ENCODE data around the gene PRR3.

PRR3 gene

GRCh38 chr6:30542915-30543314 is 14.2 kb upstream of the PRR3 start:
- Histone ChIP-seq H3K36me3 (ENCODE audit: control insufficient read depth, insufficient read depth, low read length) (peaks cover 5% of the 10 kb centered on the region), H3K9ac (ENCODE audit: low read depth, low read length) (no peak overlapping the region), H3K4me1 (ENCODE audit: control insufficient read depth, insufficient read depth, low read length) (no peaks in the 10 kb centered on the region), H3K9me3 (ENCODE audit: control insufficient read depth, insufficient read depth, low read length) (no peaks in the 10 kb centered on the region), H3K4me3 (ENCODE audit: low read depth, low read length) (no peak overlapping the region), H3K27me3 (ENCODE audit: control insufficient read depth, insufficient read depth, low read length) (peaks cover 2% of the 10 kb centered on the region)

- H3K9ac ChIP-seq (ENCODE audit: low read depth, low read length): no peak overlapping the region
- no peaks in the 10 kb centered on the region for H3K9me3 ChIP-seq (ENCODE audit: control insufficient read depth, insufficient read depth, low read length)
- peaks cover 10% of the 10 kb centered on the region for H3K36me3 ChIP-seq (ENCODE audit: control insufficient read depth, insufficient read depth, low read length)
- no peak overlapping the region for H3K4me3 ChIP-seq (ENCODE audit: low read depth, low read length)
- peaks cover 2% of the 10 kb centered on the region for H3K27me3 ChIP-seq (ENCODE audit: control insufficient read depth, insufficient read depth, low read length)
- no peaks in the 10 kb centered on the region for H3K4me1 ChIP-seq (ENCODE audit: control insufficient read depth, insufficient read depth, low read length)
Observed at GRCh38 chr6:30543821-30544220, 13.3 kb upstream of the PRR3 start.

- Histone ChIP-seq H3K27me3 (ENCODE audit: control insufficient read depth, insufficient read depth, low read length) (peaks cover 2% of the 10 kb centered on the region), H3K4me1 (ENCODE audit: control insufficient read depth, insufficient read depth, low read length) (no peaks in the 10 kb centered on the region), H3K36me3 (ENCODE audit: control insufficient read depth, insufficient read depth, low read length) (peaks cover 10% of the 10 kb centered on the region), H3K9me3 (ENCODE audit: control insufficient read depth, insufficient read depth, low read length) (no peaks in the 10 kb centered on the region), H3K4me3 (ENCODE audit: low read depth, low read length) (no peak overlapping the region), H3K9ac (ENCODE audit: low read depth, low read length) (no peak overlapping the region)
Observed at GRCh38 chr6:30544666-30545272, 12.3 kb upstream of the PRR3 start.

- Histone ChIP-seq H3K4me3 (ENCODE audit: low read depth, low read length) (no peak overlapping the region), H3K27me3 (ENCODE audit: control insufficient read depth, insufficient read depth, low read length) (peaks cover 2% of the 10 kb centered on the region), H3K36me3 (ENCODE audit: control insufficient read depth, insufficient read depth, low read length) (peaks cover 29% of the 10 kb centered on the region), H3K4me1 (ENCODE audit: control insufficient read depth, insufficient read depth, low read length) (no peaks in the 10 kb centered on the region), H3K9me3 (ENCODE audit: control insufficient read depth, insufficient read depth, low read length) (no peaks in the 10 kb centered on the region), H3K9ac (ENCODE audit: low read depth, low read length) (no peak overlapping the region)
Observed at GRCh38 chr6:30547454-30547853, 9.6 kb upstream of the PRR3 start.

- Histone ChIP-seq H3K9ac (ENCODE audit: low read depth, low read length) (no peak overlapping the region), H3K9me3 (ENCODE audit: control insufficient read depth, insufficient read depth, low read length) (no peaks in the 10 kb centered on the region), H3K4me1 (ENCODE audit: control insufficient read depth, insufficient read depth, low read length) (no peaks in the 10 kb centered on the region), H3K27me3 (ENCODE audit: control insufficient read depth, insufficient read depth, low read length) (no peaks in the 10 kb centered on the region), H3K36me3 (ENCODE audit: control insufficient read depth, insufficient read depth, low read length) (peaks cover 38% of the 10 kb centered on the region), H3K4me3 (ENCODE audit: low read depth, low read length) (no peak overlapping the region)
Observed at GRCh38 chr6:30548375-30548774, 8.7 kb upstream of the PRR3 start.

- Histone ChIP-seq H3K9ac (ENCODE audit: low read depth, low read length) (no peak overlapping the region), H3K36me3 (ENCODE audit: control insufficient read depth, insufficient read depth, low read length) (peaks cover 35% of the 10 kb centered on the region), H3K4me1 (ENCODE audit: control insufficient read depth, insufficient read depth, low read length) (peaks cover 8% of the 10 kb centered on the region), H3K27me3 (ENCODE audit: control insufficient read depth, insufficient read depth, low read length) (no peaks in the 10 kb centered on the region), H3K9me3 (ENCODE audit: control insufficient read depth, insufficient read depth, low read length) (no peaks in the 10 kb centered on the region), H3K4me3 (ENCODE audit: low read depth, low read length) (no peak overlapping the region)
Observed at GRCh38 chr6:30554404-30554803, 2.7 kb upstream of the PRR3 start.

GRCh38 chr6:30554962-30555815 is 1.9 kb upstream of the PRR3 start:
- H3K27me3 ChIP-seq (ENCODE audit: control insufficient read depth, insufficient read depth, low read length): no peaks in the 10 kb centered on the region
- no peaks in the 10 kb centered on the region for H3K9me3 ChIP-seq (ENCODE audit: control insufficient read depth, insufficient read depth, low read length)
- peak overlapping the region; percentile 98 for H3K4me3 ChIP-seq (ENCODE audit: low read depth, low read length)
- H3K9ac ChIP-seq (ENCODE audit: low read depth, low read length): peak overlapping the region; percentile 68
- peaks cover 33% of the 10 kb centered on the region for H3K36me3 ChIP-seq (ENCODE audit: control insufficient read depth, insufficient read depth, low read length)
- peaks cover 8% of the 10 kb centered on the region for H3K4me1 ChIP-seq (ENCODE audit: control insufficient read depth, insufficient read depth, low read length)

- peaks cover 8% of the 10 kb centered on the region for H3K4me1 ChIP-seq (ENCODE audit: control insufficient read depth, insufficient read depth, low read length)
- peaks cover 27% of the 10 kb centered on the region for H3K36me3 ChIP-seq (ENCODE audit: control insufficient read depth, insufficient read depth, low read length)
- no peaks in the 10 kb centered on the region for H3K9me3 ChIP-seq (ENCODE audit: control insufficient read depth, insufficient read depth, low read length)
- peak overlapping the region; percentile 98 for H3K4me3 ChIP-seq (ENCODE audit: low read depth, low read length)
- H3K27me3 ChIP-seq (ENCODE audit: control insufficient read depth, insufficient read depth, low read length): no peaks in the 10 kb centered on the region
- peak overlapping the region; percentile 68 for H3K9ac ChIP-seq (ENCODE audit: low read depth, low read length)
Observed at GRCh38 chr6:30555816-30556065, 1.4 kb upstream of the PRR3 start.

GRCh38 chr6:30556066-30556905 is 809 bp upstream of the PRR3 start, which contains the start of gene GNL1:
TSS of gene GNL1 (minus strand) at chr6:30556489. CDS start at chr6:30556203, 286 bp downstream.
- Histone ChIP-seq H3K9me3 (ENCODE audit: control insufficient read depth, insufficient read depth, low read length) (no peaks in the 10 kb centered on the region), H3K36me3 (ENCODE audit: control insufficient read depth, insufficient read depth, low read length) (peaks cover 22% of the 10 kb centered on the region), H3K4me1 (ENCODE audit: control insufficient read depth, insufficient read depth, low read length) (peaks cover 8% of the 10 kb centered on the region), H3K9ac (ENCODE audit: low read depth, low read length) (peak within 1 kb of the TSS; percentile 95), H3K4me3 (ENCODE audit: low read depth, low read length) (peak within 1 kb of the TSS; percentile 98), H3K27me3 (ENCODE audit: control insufficient read depth, insufficient read depth, low read length) (no peaks in the 10 kb centered on the region)

GRCh38 chr6:30557683-30557981 is 537 bp downstream of the PRR3 start:
- Histone ChIP-seq H3K9me3 (ENCODE audit: control insufficient read depth, insufficient read depth, low read length) (no peaks in the 10 kb centered on the region), H3K4me1 (ENCODE audit: control insufficient read depth, insufficient read depth, low read length) (peaks cover 8% of the 10 kb centered on the region), H3K36me3 (ENCODE audit: control insufficient read depth, insufficient read depth, low read length) (peaks cover 20% of the 10 kb centered on the region), H3K9ac (ENCODE audit: low read depth, low read length) (peak overlapping the region; percentile 95), H3K4me3 (ENCODE audit: low read depth, low read length) (peak overlapping the region; percentile 98), H3K27me3 (ENCODE audit: control insufficient read depth, insufficient read depth, low read length) (no peaks in the 10 kb centered on the region)

- Histone ChIP-seq H3K9me3 (ENCODE audit: control insufficient read depth, insufficient read depth, low read length) (no peaks in the 10 kb centered on the region), H3K4me1 (ENCODE audit: control insufficient read depth, insufficient read depth, low read length) (peaks cover 3% of the 10 kb centered on the region), H3K27me3 (ENCODE audit: control insufficient read depth, insufficient read depth, low read length) (no peaks in the 10 kb centered on the region), H3K9ac (ENCODE audit: low read depth, low read length) (no peak overlapping the region), H3K4me3 (ENCODE audit: low read depth, low read length) (no peak overlapping the region), H3K36me3 (ENCODE audit: control insufficient read depth, insufficient read depth, low read length) (peaks cover 7% of the 10 kb centered on the region)
Observed at GRCh38 chr6:30560930-30561329, 3.8 kb downstream of the PRR3 start.
